Measurements from ENCODE around the gene LPIN1. TPM values are rescaled to one million over a fixed set of nuclear protein-coding genes. Genes with fewer than 3 reads are reported as not detected.
"Not testable (repeated sequence)": the region's sequence is repeated elsewhere in the genome, so short reads cannot be mapped to it uniquely, and the experiment has no call there.

The LPIN1 gene
- total and polyA plus RNA-seq, 8 donors = 7.3 to 152 (median 18.2) TPM

DNA sequence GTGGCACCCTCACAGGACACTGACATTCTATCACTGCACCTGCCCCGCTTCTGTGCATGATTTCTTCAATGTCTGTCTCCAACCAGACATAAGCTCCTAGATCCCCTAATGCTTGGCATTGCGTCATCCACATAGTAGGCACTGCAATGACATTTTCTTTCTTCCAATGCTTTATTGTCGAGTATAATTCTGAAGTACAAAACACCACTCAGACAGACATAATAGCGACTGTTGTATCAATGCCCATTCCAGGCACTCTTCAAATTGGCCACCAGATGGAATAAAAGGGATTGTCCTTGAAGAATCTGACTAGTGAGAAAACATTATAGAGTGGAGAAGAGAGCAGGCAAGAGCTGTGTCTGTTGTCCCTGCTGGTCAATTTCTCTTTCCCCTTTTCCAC lies 89.0 kb downstream of the LPIN1 start:
- no peak overlapping the region for H3K4me3 ChIP-seq
- H3K4me1 ChIP-seq = peaks cover 5 to 9% (median 8%) of the 10 kb centered on the region in 4 donors
- intact Hi-C loops (cut with DNase I; ENCODE audit: low total_unique reads) = loop anchor here (10.0 kb wide), 2 partner anchors 629 to 879 kb away; partner anchors contain the start of gene TRIB2
- TF ChIP-seq EP300 (IDR thresholded peaks at IDR 0.05) = no peak
- WGBS, 5 donors = 91 to 96% (median 95%) methylated on average over 4 of the region's 4 CpGs
- no peak for DNase-seq
- H3K36me3 ChIP-seq = no peaks in the 10 kb centered on the region
- peaks cover 0 to 12% (median 5%) of the 10 kb centered on the region in 4 donors for H3K9me3 ChIP-seq
- H3K27me3 ChIP-seq = peaks cover 0 to 14% (median 0%) of the 10 kb centered on the region in 3 donors
- H3K27ac ChIP-seq = no peak overlapping the region

DNA sequence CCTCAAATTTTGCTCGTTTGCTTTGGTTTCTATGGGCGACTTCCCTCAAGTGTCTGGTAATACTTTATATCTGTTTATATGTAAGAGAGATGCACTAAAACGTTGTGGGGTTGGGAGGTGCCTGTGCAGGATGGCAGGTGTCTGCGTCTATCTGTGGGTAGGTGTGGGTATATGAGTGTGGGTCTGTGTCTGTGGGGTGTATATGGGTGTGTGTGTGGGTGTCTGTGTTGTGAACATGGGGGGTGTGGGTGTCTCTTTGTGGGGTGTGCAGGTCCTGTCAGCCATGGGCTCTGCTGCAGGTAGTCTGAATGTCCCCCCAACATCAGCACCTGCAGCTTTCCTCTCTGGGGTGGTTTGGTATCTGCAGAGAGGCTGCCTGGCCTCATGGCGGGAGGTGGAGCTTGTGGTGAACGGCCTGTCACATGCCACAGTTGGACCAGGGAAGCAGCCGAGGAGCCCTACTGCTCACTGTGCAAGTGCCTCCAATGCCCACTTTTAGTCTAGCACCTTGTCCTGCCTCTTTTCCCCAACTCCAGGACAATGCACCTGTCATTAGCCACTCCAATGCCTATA lies 90.3 kb downstream of the LPIN1 start:
- DNase-seq = no peak
- peaks cover 0 to 14% (median 0%) of the 10 kb centered on the region in 3 donors for H3K27me3 ChIP-seq
- H3K36me3 ChIP-seq = no peaks in the 10 kb centered on the region
- no peak overlapping the region for H3K4me3 ChIP-seq
- intact Hi-C loops (cut with DNase I; ENCODE audit: low total_unique reads) = loop anchor here (10.0 kb wide), 2 partner anchors 628 to 878 kb away; partner anchors contain the start of gene TRIB2
- no peak overlapping the region for H3K27ac ChIP-seq
- H3K9me3 ChIP-seq = peaks cover 0 to 12% (median 5%) of the 10 kb centered on the region in 4 donors
- no peaks in the 10 kb centered on the region for H3K4me1 ChIP-seq
- TF ChIP-seq POLR2AphosphoS5 (IDR thresholded peaks at IDR 0.05) = no peak
- no peak for TF ChIP-seq EP300 (IDR thresholded peaks at IDR 0.05)
- TF ChIP-seq, protein P1, sequence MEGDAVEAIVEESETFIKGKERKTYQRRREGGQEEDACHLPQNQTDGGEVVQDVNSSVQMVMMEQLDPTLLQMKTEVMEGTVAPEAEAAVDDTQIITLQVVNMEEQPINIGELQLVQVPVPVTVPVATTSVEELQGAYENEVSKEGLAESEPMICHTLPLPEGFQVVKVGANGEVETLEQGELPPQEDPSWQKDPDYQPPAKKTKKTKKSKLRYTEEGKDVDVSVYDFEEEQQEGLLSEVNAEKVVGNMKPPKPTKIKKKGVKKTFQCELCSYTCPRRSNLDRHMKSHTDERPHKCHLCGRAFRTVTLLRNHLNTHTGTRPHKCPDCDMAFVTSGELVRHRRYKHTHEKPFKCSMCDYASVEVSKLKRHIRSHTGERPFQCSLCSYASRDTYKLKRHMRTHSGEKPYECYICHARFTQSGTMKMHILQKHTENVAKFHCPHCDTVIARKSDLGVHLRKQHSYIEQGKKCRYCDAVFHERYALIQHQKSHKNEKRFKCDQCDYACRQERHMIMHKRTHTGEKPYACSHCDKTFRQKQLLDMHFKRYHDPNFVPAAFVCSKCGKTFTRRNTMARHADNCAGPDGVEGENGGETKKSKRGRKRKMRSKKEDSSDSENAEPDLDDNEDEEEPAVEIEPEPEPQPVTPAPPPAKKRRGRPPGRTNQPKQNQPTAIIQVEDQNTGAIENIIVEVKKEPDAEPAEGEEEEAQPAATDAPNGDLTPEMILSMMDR (IDR thresholded peaks at IDR 0.05) = no peak
- no peak for TF ChIP-seq POLR2A (IDR thresholded peaks at IDR 0.05)
- 81 to 86% (median 83%) methylated on average over 7 of the region's 7 CpGs for WGBS, 5 donors

DNA sequence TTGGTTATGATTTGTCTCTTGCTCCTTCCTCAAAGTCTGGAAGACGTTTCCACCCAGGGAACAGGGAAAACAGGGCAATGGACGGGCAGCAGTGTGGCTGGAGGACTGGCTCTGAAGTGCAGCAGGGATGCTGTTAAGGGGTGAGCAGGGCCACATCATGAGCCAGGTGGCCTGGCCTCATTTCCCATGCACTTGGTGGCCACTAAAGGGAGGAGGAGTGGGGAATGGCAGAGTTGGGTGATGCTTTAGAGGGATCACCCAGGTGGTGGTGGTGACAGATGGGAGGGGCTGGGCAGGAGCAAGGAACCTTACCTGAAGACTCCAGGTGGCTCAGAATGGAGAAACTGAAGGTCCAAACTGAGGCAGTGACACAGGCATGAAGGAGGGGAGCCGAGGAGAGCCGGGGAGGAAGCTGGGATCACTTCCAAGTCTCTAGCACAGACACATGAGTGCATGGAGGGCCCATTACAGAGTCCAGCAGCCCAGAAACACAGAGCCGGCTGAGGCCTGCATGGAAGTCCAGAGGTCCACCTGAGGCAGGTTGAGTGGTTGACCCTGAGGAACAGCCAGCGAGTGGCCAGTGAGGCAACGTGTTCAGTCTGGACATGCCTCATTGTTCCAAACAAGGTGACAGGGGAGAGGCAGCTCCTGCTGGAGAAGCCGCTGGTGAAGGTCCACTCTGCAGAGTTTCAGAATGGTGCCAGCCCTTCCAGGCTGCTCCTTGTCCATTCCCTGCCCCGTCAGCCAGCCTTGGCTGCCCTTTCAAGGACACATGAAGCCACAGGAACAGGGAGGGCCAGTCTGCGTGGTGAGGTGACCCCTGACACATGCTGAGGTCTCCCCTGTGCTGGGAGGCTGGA lies 91.7 kb downstream of the LPIN1 start:
- Histone ChIP-seq H3K27me3 (peaks cover 0 to 14% (median 0%) of the 10 kb centered on the region in 3 donors), H3K4me3 (no peak overlapping the region), H3K36me3 (no peaks in the 10 kb centered on the region), H3K9me3 (peaks cover 0 to 12% (median 5%) of the 10 kb centered on the region in 4 donors), H3K4me1 (no peaks in the 10 kb centered on the region), H3K27ac (no peak overlapping the region)
- TF ChIP-seq POLR2AphosphoS5 (IDR thresholded peaks at IDR 0.05) = no peak
- intact Hi-C loops (cut with DNase I; ENCODE audit: low total_unique reads) = loop anchor here (10.0 kb wide), 2 partner anchors 627 to 877 kb away; partner anchors contain the start of gene TRIB2
- WGBS, 5 donors = 81 to 86% (median 84%) methylated on average over 9 to 10 of the region's 10 CpGs
- DNase-seq = no peak

DNA sequence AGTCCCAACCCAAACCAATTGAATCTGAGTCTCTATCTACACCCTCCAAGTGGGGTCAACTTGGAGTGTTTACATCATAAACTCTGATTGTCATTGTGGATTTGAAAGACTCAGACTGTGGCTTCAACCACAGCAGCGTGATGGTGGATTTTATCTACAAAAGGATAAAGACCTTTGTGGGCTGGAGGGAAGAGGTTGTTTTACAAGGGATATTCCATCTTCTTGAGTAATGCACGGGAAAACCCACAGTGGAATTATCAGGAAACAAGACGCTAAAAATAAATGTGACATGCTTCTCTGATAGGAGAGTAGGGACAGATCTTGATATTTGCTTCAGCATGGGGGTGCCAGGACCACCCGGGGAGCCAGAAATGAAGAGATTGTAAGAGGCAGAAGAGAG lies 93.5 kb downstream of the LPIN1 start:
- H3K36me3 ChIP-seq = no peaks in the 10 kb centered on the region
- TF ChIP-seq POLR2A (IDR thresholded peaks at IDR 0.05) = no peak
- no peak for TF ChIP-seq EP300 (IDR thresholded peaks at IDR 0.05)
- TF ChIP-seq POLR2AphosphoS5 (IDR thresholded peaks at IDR 0.05) = no peak
- TF ChIP-seq, protein P1 (IDR thresholded peaks at IDR 0.05) = no peak
- H3K27me3 ChIP-seq = peaks cover 0 to 14% (median 0%) of the 10 kb centered on the region in 3 donors
- DNase-seq = no peak
- H3K4me3 ChIP-seq = no peak overlapping the region
- 26 to 47% (median 34%) methylated on average over 4 of the region's 4 CpGs for WGBS, 5 donors
- intact Hi-C loops (cut with DNase I; ENCODE audit: low total_unique reads) = loop anchor here (10.0 kb wide), 2 partner anchors 625 to 875 kb away; partner anchors contain the start of gene TRIB2
- H3K27ac ChIP-seq = no peak overlapping the region
- H3K9me3 ChIP-seq = peaks cover 0 to 3% (median under 1%) of the 10 kb centered on the region in 4 donors
- H3K4me1 ChIP-seq = no peaks in the 10 kb centered on the region

DNA sequence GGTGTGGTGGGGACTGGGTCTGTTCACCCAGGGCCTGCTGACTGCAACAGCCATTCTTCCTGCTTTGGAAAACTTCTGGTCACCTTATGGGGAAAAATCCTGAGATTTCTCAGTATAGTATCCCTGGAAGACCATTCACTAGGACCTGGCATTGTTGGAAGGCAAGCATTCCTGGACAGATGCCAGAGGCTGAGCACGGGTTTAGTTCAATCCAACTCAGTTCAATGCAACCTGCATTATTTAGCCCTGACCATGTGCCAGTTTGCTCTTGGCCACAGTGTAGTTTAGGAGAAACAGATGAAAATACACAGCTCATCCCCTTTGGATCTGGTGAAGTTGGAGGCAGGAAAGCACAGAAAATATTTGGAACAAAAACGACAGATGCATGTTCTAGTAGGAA lies 95.9 kb downstream of the LPIN1 start:
- Histone ChIP-seq H3K27ac (no peak overlapping the region), H3K27me3 (peaks cover 0 to 14% (median 0%) of the 10 kb centered on the region in 3 donors), H3K4me3 (no peak overlapping the region), H3K4me1 (no peaks in the 10 kb centered on the region), H3K9me3 (no peaks in the 10 kb centered on the region), H3K36me3 (no peaks in the 10 kb centered on the region)
- DNase-seq = peak; percentile 36 to 46
- WGBS, 5 donors = 23 to 40% (median 31%) methylated on average over 2 of the region's 2 CpGs
- intact Hi-C loops (cut with DNase I; ENCODE audit: low total_unique reads) = no loop called here
- TF ChIP-seq POLR2A (IDR thresholded peaks at IDR 0.05) (no peak), POLR2AphosphoS5 (IDR thresholded peaks at IDR 0.05) (no peak), EP300 (IDR thresholded peaks at IDR 0.05) (no peak)
- TF ChIP-seq, protein P1 (IDR thresholded peaks at IDR 0.05) = no peak

DNA sequence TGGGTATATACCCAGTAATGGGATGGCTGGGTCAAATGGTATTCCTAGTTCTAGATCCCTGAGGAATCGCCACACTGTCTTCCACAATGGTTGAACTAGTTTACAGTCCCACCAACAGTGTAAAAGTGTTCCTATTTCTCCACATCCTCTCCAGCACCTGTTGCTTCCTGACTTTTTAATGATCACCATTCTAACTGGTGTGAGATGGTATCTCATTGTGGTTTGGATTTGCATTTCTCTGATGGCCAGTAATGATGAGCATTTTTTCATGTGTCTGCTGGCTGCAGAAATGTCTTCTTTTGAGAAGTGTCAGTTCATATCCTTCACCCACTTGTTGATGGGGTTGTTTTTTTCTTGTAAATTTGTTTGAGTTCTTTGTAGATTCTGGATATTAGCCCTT lies 98.4 kb downstream of the LPIN1 start:
- H3K27ac ChIP-seq; H3K4me1 ChIP-seq; intact Hi-C loops (cut with DNase I; ENCODE audit: low total_unique reads); H3K9me3 ChIP-seq; H3K27me3 ChIP-seq; H3K4me3 ChIP-seq; H3K36me3 ChIP-seq; DNase-seq: not testable (repeated sequence)
- WGBS, 5 donors = 88 to 100% (median 100%) methylated on average over 1 of the region's 1 CpG; no CpG with 5 or more reads in 2 of the 5 donors

DNA sequence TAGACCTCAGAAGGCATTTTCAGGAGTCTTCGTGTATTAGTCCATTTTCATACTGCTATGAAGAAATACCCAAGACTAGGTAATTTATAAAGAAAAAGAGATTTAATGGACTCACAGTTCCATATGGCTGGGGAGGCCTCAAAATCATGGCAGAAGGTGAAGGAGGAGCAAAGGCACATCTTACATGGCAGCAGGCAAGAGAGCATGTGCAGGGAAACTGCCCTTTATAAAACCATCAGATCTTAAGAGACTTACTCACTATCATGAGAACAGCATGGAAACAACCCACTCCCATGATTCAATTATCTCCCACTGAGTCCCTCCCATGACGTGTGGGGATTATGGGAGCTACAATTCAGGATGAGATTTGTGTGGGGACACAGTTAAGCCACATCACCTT lies 101.5 kb downstream of the LPIN1 start:
- H3K36me3 ChIP-seq; H3K4me3 ChIP-seq; DNase-seq; H3K27me3 ChIP-seq; H3K27ac ChIP-seq; intact Hi-C loops (cut with DNase I; ENCODE audit: low total_unique reads); H3K9me3 ChIP-seq; H3K4me1 ChIP-seq: not testable (repeated sequence)
- WGBS, 5 donors = 68 to 91% (median 87%) methylated on average over 2 of the region's 2 CpGs
